HG03558 (cell line): ENCODE results near the gene SETD1B.

Experiments
- ATAC-seq: cut with Tn5 transposase; IDR thresholded peaks from one replicate; pipeline ENCODE4 v1.9.1; 2021; ENCODE audit warnings: moderate number of reproducible peaks; ENCODE audit not compliant: unreplicated experiment; ENCODE audit errors: extremely low read depth

Gene SETD1B

DNA sequence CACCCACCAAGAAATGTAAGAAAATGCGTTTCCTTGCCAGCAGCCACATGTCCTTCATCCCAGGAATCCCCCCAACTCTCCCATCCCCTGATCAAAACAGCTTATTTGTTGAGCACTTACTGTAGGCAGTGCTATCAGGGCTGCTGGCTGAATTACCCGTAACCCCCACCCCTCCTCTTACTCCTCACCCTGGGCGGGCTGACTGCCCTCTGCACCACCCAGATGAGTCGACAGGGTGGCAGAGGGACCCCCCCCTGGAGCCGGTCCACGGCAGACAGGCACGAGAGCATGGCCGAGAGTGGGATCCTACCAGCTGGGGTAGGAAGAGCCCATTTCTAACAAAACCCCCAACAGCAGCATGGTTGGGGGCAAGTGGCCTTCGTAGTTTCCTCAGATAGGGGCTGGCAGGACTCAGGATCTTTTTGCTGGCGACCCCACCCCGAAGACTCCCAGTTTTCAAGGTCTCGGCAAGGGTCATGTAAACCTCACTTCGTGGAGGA is 9.2 kb upstream of the SETD1B start:
- no peak for ATAC-seq

DNA sequence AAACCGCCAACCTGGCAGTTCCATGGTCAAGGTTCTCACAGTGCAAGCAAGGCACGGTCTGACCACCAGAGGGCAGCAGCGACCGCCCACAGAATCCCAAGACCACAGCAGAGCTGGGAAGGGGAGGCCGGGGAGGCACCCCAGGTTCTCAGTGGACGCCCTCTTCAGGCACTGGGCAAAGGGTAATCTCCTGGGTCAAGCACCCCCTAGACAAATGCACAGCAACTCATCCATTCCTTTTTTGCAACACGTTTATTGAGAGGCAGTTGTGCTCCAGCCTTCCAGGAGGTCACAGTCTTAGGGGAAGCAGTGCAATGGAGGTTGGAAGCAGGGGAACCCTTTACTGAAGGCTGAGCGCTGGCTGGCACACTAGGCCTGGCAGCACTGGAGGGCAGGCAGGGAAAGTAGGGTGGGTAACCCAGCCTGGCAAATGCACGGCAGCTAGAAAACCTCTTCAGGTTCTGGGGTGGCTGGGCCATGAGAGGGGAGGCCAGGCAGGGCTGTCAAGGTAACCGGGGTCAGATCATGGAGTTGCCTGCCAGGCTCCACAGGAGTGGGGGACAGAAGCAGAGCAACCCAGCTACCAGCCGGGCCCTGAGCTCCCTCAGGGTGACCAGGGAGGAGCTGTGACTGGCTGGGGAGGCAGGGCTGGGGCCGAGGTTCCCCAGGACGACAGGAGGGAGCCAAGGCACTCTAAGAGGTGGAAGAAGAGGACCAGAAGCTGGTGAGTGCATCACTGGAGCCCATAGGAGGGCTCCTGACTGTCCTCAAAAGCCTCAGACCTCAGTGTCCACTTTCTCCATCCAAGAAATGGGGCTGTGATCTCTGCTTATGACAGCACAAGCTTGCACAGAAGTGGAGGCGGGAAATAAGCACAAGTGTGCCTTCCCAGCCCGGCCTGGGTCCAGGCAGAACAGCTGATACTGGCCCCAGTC is 8.5 kb upstream of the SETD1B start:
- no peak for ATAC-seq

DNA sequence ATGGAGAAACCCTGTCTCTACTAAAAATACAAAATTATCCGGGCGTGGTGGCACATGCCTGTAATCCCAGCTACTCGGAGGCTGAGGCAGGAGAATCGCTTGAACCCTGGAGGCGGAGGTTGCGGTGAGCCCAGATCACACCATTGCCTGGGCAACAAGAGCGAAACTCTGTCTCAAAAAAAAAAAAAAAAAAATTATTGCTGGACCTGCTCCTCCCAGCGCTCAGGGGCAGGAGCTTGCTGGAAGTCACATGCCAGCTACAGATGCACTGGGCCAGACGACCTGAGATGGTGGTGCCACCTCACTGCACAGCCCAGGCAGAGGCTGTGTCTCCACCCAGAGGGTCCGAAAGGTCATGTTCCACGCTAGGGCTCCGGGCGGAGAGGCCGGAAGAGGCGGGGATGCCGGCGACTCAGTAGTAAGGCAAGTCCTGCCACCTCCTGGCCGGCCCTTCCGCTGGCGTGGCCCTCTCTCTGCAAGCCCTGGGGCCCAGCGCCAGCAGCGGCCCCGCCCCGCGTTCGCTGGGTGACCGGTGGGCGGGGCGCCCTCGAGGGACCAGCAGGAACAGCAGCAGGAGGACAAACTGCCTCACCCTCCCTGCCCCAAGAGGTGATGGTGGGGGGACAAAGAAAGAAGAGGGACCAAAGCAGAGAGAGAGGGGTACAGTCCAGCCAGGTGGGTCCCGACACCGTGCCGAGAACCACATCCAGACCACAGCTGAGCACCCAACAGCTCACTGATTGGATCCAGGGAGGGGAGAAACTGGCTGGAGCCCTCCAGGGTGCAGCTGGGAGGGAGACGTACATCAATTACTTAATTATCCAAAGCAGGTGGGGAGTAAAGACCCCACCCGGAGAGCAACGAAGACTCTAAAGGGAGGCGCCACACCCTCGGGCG is 6.7 kb upstream of the SETD1B start:
- ATAC-seq, result no peak

DNA sequence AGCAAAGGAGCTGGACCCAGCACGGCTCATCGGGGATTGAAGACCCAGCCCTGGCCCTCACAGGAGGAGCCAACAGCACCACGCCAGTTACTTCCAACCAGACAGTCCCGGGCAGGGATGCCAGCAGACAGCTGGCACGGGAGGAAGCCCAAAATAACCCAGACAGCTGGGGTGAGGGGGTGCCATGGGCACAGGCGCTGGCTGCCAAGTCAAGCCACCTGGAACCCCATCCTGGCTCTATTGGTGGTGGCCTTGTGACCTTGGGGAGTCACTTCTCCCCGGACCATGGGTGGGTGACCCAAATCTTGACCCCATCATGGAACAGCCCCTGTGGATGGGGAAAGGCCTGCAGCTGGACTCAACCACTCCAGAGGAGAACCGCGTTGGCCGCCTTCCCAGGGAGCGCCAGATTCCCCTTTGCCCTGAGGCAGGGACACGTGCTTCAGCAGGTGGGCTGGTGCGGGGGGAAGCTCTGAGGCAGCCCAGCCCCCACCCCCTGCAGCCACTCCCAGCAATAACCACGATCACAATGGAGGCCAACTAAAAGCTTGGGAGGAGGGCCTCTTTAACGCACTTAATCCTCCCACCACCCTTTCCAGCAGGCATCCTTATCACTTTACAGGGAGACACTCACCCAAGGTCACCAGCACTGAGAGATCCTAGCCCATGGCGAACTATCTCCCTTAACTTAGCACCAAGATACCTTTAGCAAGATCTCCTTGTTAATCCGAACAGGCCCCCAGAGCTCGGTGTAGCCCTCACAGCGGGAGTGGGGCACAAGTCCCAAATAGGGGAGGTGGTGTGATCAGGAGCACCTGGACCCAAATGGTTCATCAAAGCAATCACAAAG is 5.6 kb upstream of the SETD1B start:
- ATAC-seq, result no peak

DNA sequence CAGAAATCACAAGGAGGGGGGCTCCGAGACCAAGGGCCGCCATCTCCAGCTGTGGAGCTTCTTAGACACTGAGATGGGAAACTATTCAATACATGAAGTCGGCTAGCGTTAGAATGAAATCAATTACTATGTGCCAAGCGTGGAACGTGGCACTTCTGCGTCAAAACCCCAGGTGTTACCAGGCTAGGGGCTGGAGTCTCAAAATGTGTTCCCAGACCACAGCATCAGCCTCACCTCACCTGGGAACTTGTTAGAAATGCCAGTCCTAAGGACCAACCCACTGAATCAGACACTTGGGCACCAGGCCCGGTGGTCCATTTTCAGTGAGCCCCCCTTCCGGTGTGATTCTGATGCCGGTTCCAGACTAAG is 5.0 kb upstream of the SETD1B start:
- no peak for ATAC-seq

DNA sequence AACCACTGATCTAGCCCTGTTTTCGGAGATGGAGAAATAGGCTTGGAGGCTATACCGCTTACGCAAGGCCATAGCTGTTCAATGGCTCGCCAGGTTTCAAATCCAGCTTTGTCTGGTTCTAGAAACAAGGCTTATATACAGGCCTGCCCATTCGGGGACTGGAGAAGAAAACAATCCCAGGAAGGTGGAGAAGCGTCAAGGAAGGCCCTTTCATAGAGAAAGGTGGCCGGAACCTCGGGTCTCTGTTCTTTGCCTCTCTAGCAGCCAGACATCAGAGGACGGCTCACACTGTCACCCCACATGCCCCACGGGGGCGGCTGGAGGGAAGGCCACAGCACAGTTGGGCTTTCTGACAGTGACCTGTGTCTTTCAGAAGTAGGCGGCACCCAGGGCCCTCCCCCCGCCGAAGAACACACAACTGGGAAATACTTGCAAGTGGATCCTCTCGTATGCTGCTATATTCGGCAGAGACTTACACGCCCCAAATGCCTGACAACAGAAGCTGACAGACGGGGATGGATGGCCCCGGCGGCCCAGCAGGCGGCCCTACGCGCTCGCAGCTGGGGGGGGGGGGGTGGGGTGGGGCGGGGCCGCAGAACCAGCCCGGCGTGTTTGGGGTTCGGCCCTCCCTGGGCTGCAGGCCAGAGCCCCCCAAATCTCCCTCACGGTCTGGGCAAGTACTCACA is 4.5 kb upstream of the SETD1B start:
- no peak for ATAC-seq

DNA sequence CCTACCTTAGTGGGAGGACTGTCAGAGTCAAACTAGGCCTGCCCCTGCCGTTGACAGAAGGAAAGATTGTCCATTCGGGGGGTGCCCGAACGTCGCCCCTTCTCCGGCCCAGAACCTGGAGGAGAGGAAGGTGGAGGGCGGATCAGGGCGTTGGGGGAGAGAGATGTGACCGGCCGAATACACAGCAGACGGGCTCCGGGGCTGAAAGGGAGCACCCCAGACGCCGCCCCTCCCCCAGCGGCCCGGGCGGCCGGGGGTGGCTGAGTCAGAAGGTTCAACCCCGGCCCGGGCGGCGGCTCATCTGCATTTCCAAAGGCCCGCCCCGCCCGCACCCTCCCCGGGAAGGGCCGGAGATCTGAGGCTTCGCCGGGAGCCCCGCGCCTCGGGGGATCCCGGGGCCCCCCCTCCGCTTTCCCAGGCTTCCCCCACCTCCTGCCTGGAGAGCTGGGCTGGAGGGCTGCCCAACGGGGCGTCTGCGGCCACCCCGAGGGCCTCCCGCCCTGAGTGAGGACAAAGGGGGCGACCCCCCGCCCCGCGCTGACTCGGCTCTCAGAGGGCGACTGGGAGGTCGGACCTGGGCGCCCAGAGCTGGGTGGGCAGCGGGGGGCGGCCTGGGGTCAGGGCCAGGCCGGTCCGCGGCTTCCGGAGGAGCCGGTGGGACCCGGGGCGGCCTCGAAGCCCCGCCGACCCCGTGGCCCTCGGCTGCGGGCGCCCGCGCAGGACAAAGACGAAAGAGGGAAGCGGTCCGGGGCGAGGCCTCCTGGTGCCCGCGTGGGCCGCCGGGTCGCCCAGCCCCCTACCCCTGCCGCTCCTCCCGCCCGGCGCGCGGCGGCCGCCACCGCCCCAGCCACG is 3.7 kb upstream of the SETD1B start:
- ATAC-seq, result no peak

DNA sequence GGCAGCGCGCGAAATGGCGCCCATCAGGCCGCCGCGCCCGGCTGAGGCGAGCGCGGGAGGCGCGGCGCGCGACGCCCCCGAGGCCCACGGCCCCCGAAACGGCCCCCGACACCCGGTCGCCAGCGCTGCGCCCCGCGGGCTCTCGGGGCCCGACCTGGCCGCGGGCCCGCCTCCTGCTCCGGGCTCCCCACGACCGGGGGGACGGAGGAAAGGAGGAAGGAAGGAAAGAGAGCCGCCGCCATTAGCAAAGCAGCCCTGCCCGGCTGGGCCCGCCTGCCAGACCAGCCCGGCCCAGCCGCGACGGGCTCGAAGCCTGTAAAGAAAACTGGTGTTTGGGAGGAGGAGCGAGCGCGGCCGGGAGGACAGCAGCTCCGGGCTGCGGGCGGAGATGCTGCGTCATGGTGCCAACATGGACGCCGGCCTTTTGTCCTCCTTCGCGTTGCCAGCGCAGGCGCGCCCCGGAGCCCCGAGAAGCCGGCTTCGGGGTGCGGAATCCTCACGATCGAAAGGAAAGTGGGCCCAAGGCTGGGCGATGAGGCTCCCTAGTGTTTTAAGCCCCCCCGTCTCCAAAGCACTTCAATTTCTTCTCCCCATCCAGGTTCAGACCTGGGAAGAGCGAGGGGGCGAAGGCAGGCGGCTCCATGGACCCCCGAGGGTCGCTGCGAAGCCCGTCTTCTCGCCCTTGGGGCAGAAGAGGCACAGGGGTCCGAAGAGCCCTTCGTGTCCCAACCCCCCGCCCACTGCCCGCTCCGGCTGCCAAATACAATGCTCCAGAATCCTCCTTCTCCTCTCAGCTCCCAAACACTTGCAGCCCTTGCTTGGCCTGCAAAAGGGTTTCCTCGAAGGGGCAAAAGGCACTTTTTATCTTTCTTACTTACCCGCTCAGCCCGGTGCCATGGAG is 2.9 kb upstream of the SETD1B start:
- ATAC-seq, result no peak

DNA sequence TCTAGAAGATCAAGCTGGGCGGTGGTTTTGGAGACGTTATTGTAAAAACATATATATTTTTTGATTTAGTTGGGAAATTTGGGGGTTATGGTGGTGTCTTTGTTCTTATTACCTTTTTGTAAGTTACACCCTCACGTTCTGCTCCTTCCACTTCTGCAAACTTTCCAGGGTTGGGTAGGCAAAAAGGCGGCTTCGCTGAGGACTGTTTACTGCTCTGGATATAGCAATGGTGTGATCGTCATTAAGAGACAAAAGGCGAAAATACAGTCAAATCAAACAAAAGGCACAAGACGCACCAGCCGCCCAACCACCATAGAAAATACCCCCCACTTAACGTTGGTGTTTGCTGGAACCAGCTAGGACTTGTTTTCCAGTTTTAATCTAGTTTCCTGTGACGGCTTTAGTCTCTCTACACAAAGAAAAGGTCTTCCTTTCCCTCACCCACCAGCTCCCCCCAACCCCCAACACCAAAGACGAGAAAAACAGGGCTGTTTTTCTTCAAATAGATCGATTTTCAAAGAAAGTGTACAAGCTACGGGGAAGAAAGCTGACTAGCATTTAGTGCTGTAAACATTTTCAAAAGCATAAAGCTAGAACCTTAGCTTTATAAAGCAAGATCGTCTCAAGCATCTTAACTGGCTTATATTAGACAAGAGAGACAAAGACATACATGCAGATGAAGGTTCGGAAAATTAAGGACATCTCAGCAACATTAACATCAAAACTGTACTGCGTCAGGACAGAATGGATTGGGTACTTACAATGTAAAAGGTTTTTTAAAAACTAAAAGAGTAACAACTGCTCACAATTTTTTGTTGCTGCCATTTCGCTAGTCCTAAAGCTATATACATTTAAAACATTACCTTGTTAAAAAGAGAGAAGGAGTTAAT is 2.0 kb upstream of the SETD1B start:
- no peak for ATAC-seq

DNA sequence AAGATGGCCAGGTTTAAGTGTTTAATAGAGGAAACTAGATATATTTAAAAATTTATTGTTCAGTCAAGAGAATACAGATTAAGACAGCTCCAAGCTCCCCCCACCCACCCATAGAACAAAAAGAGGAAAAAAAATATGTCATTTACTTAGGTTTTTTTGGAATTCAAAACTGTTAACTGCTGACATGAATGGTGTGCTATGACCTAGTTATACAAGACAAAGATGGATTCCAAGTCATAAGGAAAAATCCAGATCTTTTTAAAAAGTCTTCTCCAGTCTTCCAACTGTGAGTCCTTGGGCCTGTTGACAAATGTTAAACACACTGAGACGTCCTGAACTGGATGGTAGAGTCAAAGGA is 1.3 kb upstream of the SETD1B start:
- no peak for ATAC-seq

DNA sequence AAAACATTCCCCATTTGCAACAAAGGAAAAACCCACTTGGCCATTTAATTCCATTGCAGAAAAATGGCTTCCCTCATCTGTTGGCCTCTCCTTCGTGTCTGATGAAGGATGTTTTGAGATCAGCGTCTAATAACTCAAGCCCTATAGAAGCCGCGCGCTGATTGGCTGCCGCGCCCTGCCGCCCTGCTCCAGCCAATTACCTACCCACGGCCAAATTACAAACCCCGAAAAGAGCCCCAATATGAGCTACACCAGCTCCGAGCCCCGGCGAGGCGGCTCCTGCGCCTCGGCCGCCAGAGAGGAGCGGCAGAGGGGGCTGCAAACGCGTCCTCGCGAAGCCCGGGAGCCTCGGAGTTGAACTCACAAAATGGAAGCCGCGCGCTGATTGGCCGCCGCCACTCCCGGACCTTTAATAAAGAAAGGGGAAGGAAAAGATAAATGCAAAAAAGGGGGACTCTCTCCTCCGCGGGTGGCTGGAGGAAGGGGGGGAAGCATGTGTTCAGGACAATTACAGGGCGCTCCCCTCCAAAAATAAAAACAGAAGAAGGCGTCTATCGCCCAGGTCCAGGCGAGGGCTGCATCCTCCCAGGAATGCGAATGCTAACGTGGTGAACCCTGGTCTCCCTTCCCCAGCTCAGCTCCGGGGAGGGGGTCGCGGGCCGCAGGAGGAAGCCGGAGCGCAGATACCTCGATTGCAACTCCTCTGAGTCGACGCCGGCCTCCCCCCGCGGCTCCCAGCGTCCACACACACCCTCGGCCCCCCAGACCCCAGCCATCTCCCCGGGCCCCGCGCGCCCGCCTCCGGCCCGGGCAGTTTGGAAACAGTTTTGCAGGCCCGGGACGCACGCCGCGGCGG is 738 bp upstream of the SETD1B start:
- ATAC-seq, result no peak

DNA sequence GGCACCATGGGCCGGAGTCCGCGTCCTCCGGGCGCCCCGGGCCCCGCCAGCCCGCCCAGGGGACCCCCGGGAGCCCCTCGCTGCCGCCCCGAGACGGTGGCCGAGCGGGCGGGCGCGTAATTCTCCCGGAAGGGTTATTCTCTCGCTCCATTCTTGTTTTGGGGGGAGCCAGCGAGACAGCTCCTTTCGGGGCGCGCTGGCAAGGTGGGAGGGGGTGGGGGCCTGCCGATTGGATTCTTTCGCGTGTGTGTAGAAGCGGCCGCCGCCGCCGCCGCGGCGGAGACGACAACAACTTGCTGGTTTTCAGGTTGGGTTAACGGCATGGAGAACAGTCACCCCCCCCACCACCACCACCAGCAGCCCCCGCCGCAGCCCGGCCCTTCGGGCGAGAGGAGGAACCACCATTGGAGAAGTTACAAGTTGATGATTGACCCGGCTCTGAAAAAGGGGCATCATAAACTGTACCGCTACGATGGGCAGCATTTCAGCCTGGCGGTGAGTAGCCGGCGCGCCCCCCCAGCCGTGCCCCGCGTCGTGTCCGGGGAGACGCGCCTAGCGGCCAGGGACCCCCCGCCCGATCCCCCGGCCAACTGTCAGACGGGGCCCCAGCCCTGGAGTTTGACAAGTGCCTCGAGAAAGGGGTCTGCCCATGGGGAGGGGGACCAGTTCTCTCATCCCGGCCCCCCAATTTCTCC is 755 bp downstream of the SETD1B start:
- ATAC-seq, result no peak

DNA sequence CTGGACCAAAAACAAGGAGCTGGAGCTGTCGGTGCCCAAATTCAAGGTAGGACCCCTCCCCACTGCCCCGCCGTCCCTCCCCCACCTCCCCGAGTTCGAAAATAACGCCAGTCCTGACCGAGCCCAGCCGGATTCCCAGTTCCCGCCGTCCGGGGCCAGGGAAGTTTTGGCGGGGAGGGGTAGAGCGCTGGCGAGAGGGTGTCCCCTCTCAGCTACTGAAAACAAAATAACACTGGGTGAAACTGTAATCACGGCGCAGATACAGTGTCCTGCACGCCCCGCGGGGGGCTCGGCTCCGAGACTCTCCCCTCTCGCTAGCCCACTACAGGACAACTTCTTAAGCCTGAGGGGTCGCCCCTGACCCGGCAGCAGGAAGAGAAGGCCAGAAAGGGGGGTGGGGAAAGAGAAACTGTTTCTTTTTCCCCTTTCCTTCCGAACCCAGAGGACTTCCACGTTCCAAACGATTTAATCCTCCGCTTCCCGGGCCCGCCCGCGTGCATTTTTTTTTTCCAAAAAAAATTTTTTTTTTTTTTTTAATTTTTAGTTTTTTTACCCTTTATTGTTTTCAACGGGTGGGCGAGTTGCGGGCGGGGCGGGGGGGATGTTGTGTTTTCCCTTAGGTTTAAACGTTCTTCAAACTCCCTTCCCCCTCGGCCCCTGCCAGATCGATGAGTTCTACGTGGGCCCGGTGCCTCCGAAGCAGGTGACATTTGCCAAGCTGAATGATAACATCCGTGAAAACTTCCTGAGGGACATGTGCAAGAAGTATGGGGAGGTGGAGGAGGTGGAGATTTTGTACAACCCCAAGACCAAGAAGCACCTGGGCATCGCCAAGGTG is 1.6 kb downstream of the SETD1B start:
- no peak for ATAC-seq

DNA sequence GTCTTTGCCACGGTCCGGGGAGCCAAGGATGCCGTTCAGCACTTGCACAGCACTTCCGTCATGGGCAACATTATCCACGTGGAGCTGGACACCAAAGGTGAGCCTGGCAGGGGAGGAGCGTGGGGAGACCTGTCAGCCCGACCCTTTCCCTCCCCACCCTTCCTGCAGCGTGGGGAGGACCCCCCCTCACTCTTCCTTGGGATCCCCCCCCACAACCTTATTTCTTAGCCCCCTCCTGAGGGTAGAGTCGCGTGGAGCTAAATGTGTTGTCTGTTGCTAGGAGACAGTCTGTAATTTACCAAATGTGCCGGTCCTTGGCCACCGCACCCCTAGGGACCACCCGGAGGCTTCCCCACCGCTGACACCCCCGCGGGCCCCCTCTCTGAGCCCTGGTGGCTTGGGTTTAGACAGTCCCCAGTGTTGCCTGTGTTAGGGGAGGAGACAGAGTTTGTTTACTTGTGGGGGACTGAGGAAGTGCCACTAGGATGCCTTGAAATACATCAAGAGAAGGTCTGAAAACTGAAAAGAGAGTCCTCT is 2.3 kb downstream of the SETD1B start:
- ATAC-seq, result no peak
